ENCODE measurements around the gene GALNT6.
"Not testable (repeated sequence)": the region's sequence is repeated elsewhere in the genome, so short reads cannot be mapped to it uniquely, and the experiment has no call there.

The GALNT6 gene

DNA sequence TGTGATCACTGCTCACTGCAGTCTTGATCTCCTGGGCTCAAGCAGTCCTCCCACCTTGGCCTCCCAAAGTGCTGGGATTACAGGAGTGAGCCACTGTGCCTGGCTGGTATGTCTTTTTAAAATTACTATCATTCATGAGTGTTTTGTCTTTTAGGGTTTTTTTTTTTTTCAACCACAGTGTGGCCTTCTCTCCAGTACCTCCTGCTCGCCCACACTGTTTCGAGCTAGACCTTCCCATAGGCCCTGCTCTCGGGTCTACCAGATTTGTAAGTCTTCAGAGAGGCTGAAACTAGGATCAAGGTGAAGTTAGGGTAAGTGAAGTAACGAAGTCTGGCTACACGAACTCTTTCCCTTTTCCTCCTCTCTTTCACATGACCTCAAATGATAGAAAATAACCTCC is 68.8 kb downstream of the GALNT6 start:
- no peak for DNase-seq

GRCh38 chr12:51321882-51322281 is 69.3 kb downstream of the GALNT6 start:
- DNase-seq: no peak

DNA sequence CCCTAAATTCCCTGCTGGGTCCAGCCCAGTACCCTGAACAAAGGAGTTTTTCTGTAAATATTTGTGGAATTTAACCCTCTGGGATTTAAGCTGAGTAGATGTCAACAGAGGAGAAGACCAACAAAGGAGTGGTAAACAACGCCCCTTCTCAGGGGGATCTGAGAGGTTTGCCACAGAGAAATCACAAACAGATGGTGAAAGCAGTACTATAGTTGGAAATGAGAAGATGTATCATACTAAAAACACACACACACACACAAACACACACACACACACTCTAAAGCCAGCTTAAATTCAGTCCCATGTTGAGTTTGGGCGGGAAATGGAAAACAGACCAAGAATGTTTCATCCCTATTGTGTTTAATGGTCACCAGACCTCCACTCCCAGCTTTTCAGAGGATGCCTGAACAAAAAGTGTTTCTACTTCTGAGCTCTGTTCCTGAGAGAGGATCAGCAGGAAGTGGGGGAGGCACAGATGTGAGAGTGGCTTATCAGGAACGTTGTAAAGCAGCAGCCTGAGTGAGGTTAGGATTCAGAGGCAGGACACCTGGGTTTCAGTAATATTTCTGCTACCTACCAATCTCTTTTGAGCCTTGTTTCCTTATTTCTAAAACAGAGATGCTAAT is 70.4 kb downstream of the GALNT6 start:
- no peak for DNase-seq

- no peak for DNase-seq
These were observed 70.9 kb downstream of the GALNT6 start for GRCh38 chr12:51320311-51320694.

DNA sequence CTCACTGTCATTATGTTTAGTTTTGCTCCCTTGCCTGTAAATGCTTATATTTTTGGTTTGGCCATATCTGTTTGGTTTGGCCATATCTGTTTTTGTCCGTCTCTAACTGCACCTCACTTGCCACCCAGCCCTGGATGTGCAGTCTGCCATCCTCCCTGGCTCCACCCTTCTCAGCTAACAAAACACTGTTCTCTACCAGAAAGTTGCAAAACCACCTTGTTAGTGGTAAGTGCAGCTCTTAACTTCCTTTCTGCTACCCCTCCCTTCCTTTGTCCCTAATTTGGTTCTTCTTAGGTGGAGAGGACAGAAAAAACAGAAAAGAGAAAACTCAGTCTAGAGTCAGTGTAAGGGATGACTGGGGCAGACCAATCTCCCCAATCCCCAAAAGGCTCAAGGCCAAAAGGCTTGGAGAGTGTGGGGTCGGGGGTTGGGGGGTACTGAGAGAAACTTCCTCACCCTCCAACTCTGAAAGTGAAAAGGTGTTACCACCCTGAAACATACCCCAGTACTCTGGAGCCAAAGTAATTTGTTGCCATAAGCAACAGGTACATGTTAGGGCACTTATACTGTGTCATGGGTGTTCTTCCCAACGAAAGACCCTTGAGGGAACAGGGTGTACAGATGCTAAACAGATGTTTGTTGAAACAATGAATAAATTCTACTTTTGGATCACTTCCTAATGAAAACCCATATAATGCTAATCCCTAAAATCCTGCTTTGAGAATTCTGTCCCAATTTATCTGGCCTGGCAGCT is 72.2 kb downstream of the GALNT6 start:
- no peak for DNase-seq

DNA sequence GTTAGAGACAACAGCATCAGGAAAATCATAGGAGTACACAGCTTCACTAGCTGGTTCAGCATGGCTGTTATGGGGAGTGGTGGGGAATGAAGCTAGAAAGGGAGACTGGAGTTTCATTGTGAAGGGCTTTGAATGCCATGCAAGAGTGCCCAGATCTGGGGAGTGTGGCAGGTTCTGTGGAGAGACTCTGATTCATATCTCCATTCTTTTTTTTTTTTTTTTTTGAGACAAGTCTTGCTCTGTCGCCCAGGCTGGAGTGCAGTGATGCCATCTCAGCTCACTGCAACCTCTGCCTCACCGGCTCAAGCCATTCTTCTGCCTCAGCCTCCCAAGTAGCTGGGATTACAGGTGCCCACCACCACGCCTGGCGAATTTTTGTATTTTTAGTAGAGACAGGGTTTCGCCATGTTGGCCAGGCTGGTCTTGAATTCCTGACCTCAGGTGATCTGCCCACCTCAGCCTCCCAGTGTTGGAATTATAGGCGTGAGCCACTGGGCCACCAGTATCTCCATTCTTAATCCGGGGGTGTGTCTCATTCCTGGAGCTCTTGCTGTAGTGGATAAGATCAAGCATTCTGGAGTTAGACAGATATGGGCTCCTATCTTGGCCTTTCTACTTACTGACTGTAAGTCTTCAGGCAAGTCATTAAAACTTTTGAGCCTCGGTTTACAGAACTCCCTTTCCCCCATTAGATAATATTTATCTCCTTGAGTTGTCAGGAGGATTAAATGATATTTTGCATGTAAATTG is 73.0 kb downstream of the GALNT6 start:
- not testable (repeated sequence) for DNase-seq

DNA sequence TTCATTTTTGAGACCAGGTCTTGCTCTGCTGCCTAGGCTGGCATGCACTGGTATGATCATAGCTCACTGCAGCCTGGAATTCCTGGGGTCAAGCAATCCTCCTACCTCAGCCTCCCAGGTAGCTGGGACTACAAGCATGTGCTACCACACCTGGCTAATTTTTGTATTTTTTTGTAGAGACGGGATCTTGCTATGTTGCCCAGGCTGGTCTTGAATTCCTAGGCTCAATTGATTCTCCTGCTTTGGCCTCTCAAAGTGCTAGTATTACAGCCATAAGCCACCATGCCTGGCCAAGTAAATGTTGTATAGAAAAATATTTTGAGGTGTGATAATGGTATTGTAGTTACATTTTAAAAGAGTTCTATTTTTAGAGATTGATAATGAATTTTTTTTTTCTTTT is 79.8 kb downstream of the GALNT6 start:
- no peak for DNase-seq

- no peak for DNase-seq
These were observed 83.3 kb downstream of the GALNT6 start for GRCh38 chr12:51307655-51308593.

- no peak for DNase-seq
These were observed 84.7 kb downstream of the GALNT6 start for GRCh38 chr12:51306507-51306906.

Measured in SHP77 treated with DMSO at 0.1 percent for 48 hours (cell line).